Measurements from ENCODE around the gene STAT2.

Gene STAT2

DNA sequence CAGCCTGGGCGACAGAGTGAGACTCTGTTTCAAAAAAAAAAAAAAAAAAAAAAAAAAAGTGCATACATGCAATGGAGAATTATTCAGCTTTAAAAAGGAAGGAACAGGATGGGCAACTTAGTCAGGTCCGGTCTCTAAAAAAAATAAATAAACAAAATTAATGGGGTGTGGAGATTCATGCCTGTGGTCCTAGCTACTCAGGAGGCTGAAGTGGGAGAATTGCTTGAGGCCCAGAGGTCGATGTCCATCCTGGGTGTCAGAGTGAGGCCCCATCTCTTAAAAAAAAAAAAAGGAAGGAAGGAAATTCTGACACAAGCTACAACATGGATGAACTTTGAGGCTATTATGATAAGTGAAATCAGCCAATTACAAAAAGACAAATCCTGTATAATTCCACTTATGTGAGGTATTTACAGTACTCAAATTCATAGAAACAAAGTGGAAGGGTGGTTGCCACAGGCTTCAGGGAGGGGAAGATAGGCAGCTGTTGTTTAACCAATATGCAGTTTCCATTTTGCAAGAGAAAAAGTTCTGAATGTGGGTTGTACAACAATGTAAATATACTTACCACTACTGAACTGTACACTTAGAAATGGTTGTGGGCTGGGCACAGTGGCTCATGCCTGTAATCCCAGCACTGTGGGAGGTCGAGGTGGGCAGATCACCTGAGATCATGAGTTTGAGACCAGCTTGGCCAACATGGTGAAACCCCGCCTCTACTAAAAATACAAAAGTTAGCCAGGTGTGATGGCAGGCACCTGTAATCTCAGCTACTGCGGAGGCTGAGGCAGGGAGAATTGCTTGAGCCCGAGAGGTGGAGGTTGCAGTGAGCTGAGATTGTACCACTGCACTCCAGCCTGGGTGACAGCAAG, 15.1 kb upstream of the STAT2 start:
- TF ChIP-seq GATA2 (IDR thresholded peaks at IDR 0.05; ENCODE audit: low read depth, low read length) (no peak), GATA3 (IDR thresholded peaks at IDR 0.05; ENCODE audit: low read depth, low read length) (no peak)

GRCh38 chr12:56373515-56373914, 13.6 kb upstream of the STAT2 start:
- no peak for TF ChIP-seq GATA2 (IDR thresholded peaks at IDR 0.05; ENCODE audit: low read depth, low read length)
- no peak for TF ChIP-seq GATA3 (IDR thresholded peaks at IDR 0.05; ENCODE audit: low read depth, low read length)

DNA sequence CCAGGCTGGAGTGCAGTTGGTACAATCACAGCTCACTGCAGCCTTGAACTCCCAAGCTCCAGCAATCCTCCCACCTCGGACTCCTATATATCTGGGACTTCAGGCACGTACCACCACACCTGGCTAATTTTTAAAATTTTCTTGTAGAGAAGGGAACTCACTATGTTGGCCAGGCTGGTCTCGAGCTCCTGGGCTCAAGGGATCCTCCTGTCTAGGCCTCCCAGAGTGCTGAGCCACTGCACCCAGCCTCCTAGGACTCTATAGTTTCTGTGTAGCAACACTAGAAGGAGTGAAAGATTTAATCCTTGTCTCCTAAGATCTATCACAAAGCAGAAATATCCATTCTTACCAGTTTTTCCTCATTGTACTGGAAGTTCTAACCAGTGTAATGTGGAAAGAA, 7.0 kb upstream of the STAT2 start:
- TF ChIP-seq GATA2 (IDR thresholded peaks at IDR 0.05; ENCODE audit: low read depth, low read length) (no peak), GATA3 (IDR thresholded peaks at IDR 0.05; ENCODE audit: low read depth, low read length) (no peak)

DNA sequence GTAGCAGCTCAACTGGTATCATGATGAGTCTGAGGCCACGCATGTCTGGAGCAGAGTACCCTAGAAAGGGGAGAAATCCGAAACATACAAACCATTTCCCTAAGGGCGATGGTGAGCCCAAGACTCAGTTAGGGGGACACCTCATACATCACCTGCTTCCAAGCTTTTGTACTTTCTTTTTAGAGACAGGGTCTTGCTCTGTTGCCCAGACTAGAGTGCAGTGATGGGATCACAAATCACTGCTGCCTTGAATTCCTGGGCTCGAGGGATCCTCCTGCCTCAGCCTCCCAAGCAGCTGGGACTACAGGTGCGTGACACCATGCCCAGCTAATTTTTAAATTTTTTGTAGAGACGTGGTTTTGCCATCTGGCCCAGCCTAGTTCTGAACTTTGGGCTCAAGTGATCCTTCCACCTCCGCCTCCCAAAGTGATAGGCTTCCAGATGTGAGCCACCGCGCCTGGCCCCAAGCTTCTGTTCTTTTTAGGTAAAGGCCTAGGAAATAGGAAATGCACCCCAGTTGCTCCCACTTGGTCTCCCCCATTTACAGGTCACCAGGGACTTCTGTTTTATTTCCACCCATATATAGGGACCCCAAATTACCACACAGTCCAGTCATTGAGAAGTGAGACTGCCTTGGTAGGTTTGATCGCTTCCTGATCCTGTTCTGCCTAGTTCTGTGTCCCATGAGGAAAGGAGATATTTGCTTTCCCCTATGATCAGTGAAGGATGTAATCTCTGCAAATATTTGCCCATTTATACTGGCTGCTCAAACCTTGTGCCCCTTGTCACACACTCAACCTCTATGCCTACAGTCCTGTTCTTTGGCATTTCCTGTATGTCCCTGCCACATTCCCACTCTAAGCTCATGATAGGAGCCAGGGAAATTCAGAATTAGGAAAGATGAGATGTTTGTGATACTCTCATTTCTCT, 2.5 kb upstream of the STAT2 start, which contains the start of gene APOF:
APOF (minus strand) TSS at position 728 of the 930 bp plus-strand sequence; CDS start at position 616, 112 bp downstream.
- TF ChIP-seq GATA2 (IDR thresholded peaks at IDR 0.05; ENCODE audit: low read depth, low read length) (no peak), GATA3 (IDR thresholded peaks at IDR 0.05; ENCODE audit: low read depth, low read length) (no peak)

GRCh38 chr12:56361487-56362129, 1.7 kb upstream of the STAT2 start:
- TF ChIP-seq GATA2 (IDR thresholded peaks at IDR 0.05; ENCODE audit: low read depth, low read length) (no peak), GATA3 (IDR thresholded peaks at IDR 0.05; ENCODE audit: low read depth, low read length) (no peak)

- TF ChIP-seq GATA3 (IDR thresholded peaks at IDR 0.05; ENCODE audit: low read depth, low read length), result no peak
- no peak for TF ChIP-seq GATA2 (IDR thresholded peaks at IDR 0.05; ENCODE audit: low read depth, low read length)
These were observed 923 bp downstream of the STAT2 start for GRCh38 chr12:56358836-56359532.

DNA sequence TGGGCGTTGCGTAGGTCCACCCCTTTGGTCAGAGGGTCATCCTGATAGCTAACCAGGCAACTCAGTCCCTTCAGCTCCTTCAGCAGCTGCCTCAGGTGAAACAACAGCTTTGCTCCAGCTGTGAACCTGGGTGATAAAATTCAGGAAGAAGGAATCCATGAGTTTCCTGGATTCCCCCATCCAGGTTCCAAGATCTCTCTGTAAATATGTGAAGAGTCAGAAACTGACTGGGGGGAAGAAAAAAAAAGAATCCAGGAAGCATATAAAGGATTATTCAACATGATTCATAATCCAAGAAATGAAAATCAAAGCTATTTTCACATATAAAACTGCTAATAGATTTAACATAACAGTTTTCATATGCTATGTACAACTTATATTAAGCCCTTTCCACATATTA, 8.6 kb downstream of the STAT2 start:
- TF ChIP-seq GATA2 (IDR thresholded peaks at IDR 0.05; ENCODE audit: low read depth, low read length) (no peak), GATA3 (IDR thresholded peaks at IDR 0.05; ENCODE audit: low read depth, low read length) (no peak)

GRCh38 chr12:56350662-56351061, 9.2 kb downstream of the STAT2 start:
- TF ChIP-seq GATA2 (IDR thresholded peaks at IDR 0.05; ENCODE audit: low read depth, low read length) (no peak), GATA3 (IDR thresholded peaks at IDR 0.05; ENCODE audit: low read depth, low read length) (no peak)

DNA sequence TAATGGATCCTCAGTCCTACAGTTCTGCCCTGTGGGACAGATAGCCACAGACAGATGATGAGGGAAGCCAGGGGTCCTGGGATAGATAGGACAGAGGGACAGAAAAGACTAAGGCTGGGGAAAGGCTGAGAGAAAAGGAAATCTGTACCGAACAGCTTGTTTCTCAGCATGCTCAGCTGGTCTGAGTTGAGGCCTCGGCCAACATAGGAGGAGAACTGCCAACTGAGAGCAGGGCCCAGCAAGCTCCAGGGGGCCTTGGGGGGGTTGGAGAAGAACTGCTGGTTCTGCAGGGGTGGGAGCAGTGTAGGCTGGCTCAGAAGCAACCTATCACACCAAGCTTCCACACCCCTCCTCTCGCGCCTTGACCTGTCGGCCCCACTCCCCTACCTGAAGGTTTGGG, 11.1 kb downstream of the STAT2 start:
- TF ChIP-seq GATA2 (IDR thresholded peaks at IDR 0.05; ENCODE audit: low read depth, low read length) (no peak), GATA3 (IDR thresholded peaks at IDR 0.05; ENCODE audit: low read depth, low read length) (no peak)

GRCh38 chr12:56346675-56347074, 13.2 kb downstream of the STAT2 start:
- TF ChIP-seq GATA3 (IDR thresholded peaks at IDR 0.05; ENCODE audit: low read depth, low read length), result no peak
- no peak for TF ChIP-seq GATA2 (IDR thresholded peaks at IDR 0.05; ENCODE audit: low read depth, low read length)

DNA sequence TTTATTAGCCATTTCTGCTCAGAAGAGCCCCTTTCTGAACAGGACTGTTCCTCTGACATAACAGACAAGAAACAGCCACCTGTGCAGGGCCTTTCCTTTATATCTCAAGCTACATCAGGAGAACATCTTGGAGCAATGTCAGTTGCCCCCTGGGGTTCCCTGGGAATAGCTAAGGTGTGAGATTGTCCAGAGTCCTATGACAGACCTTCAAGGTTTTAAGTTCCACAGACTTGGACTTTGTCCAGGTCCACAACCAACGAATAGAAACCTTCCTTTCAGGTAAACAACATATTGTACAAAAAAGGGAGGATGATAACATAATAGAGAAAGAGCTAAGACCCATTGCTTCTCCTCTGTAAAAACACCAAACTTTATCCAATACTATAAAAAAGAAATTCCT, 18.3 kb downstream of the STAT2 start:
- TF ChIP-seq GATA3 (IDR thresholded peaks at IDR 0.05; ENCODE audit: low read depth, low read length) (no peak), GATA2 (IDR thresholded peaks at IDR 0.05; ENCODE audit: low read depth, low read length) (no peak)

GRCh38 chr12:56339158-56339422, 20.8 kb downstream of the STAT2 start:
- TF ChIP-seq GATA3 (IDR thresholded peaks at IDR 0.05; ENCODE audit: low read depth, low read length) (no peak), GATA2 (IDR thresholded peaks at IDR 0.05; ENCODE audit: low read depth, low read length) (no peak)

DNA sequence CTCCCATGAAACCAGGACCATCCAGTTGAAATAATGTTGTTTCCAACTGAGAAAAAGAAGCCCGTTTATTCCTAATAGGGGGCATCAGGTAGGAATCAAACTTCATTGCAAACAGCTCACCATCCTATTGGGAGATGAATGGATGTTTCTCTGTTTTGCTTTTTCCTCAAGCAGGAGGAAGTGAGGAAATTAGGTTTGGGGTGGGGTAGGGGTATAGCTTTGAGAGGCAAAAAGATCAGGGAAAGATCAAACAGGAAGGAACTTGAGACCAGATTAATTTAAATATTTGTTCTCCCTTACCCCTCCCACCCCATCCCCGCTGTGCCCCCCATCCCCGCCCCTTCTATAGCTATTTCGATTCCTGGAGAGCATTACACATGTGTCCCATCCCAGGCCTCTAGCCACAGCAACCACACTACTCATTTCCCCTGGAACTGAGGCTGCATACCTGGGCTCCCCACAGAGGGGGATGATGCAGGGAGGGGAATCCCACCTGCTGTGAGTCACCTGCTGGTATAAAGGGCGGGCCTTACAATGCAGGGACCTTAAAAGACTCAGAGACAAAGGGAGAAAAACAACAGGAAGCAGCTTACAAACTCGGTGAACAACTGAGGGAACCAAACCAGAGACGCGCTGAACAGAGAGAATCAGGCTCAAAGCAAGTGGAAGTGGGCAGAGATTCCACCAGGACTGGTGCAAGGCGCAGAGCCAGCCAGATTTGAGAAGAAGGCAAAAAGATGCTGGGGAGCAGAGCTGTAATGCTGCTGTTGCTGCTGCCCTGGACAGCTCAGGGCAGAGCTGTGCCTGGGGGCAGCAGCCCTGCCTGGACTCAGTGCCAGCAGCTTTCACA, 21.4 kb downstream of the STAT2 start, which contains the start of gene IL23A:
IL23A (plus strand) TSS at position 577 of the 850 bp plus-strand sequence; CDS start at position 738, 161 bp downstream.
- no peak for TF ChIP-seq GATA3 (IDR thresholded peaks at IDR 0.05; ENCODE audit: low read depth, low read length)
- no peak for TF ChIP-seq GATA2 (IDR thresholded peaks at IDR 0.05; ENCODE audit: low read depth, low read length)
